SH-SY5Y (cell line): Measurements from ENCODE around the gene ARPC1B.

Experiments
- GATA2 ChIP-seq: IDR thresholded peaks from 2 replicates; pipeline ENCODE4 v1.6.1; 2011; ENCODE audit warnings: mild to moderate bottlenecking, low read depth, low read length
- GATA3 ChIP-seq: IDR thresholded peaks from 2 replicates; pipeline ENCODE4 v1.6.1; 2011; ENCODE audit warnings: low read depth, mild to moderate bottlenecking, low read length, moderate library complexity

Gene ARPC1B

DNA sequence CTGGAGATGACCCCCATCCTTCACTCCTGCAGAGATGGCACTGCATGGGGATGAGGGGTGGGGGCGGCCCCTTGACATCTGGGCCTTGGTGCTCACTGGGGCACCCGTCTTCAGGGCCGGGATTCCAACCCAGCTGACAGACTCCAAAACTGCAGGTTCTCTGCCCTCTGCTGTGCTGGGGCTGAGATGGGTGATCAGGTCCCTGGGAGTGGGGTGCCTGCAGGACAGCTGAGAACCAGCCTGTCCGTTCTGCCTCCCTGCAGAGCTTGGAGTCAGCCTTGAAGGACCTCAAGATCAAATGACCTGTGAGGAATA, 19.6 kb downstream of the ARPC1B start:
- TF ChIP-seq GATA2 = no peak
- TF ChIP-seq GATA3 = no peak

DNA sequence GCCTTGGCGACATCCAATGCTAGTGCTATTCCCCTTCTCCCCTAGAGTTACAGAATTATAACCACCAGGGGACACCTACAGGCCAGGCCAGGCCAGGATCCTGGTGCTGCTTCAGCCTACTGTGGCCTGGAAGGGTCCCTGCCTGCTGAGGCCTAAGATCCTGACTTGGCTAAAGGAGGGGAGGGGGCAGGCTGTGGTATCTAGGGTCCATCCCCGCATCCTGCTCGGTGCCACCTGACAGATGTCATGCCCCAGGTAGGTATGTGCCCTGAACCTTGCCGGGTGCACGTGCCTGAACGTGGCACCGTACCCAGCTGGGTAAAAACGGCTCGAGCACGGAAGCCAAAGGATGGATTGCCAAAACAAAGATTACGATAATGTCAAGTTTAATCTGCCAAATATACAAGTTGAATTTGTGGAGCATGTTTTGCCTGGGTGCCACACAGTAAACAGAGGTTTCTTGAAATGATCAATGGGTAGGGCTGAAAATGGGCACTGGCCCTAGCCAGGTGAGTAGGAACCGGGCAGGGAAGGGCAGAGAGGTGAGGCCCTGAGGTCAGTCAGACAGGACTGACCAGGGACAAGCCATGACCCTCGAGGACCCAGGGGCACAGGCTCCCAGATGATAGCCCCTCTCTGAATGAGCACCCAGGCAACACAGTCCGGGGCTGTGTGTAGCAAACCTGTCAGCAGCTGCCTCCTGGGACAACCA, 21.2 kb downstream of the ARPC1B start:
- no peak for TF ChIP-seq GATA2
- TF ChIP-seq GATA3 = no peak

DNA sequence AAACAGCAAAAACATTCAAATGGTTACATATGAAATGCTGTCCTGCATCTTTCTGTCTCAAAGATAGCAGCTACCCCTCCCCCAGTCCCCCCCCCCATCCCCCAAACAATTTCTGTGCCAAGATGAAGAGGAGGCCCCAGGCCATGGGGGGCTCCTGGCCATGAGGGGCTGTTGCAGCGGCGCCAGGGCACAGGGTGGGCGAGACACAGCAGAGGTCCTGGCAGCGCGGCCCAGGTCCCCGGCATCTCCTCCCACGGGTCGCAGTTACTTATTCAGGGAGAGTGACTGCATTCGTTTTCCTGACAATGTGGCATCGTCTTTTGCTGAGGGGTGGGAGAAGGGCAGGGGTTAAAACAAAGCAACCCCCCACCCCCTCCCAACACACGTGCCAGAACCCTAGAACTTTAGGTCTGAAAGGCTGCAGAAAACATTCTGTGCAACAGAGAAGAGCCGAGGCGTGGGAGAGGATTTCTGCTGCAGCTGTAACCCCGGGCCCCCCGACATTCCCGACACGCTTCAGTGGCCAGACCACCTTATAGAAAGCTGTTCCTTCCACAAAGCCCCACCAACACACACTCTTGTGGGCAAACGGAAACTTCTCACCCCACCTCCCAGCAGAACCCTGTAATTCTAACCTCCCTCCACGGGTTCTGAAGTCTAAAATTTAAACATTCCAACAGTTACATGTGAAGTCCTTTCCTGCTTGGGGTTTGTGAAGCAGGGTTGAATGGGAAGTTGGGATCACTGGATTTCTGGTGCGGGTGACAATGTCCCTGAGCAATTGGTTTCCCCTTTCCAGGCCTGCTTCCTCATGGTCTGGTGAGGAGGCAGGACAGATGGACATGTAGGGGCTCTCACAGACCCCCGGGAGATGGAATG, 22.1 kb downstream of the ARPC1B start:
- TF ChIP-seq GATA3 (no peak), GATA2 (no peak)

DNA sequence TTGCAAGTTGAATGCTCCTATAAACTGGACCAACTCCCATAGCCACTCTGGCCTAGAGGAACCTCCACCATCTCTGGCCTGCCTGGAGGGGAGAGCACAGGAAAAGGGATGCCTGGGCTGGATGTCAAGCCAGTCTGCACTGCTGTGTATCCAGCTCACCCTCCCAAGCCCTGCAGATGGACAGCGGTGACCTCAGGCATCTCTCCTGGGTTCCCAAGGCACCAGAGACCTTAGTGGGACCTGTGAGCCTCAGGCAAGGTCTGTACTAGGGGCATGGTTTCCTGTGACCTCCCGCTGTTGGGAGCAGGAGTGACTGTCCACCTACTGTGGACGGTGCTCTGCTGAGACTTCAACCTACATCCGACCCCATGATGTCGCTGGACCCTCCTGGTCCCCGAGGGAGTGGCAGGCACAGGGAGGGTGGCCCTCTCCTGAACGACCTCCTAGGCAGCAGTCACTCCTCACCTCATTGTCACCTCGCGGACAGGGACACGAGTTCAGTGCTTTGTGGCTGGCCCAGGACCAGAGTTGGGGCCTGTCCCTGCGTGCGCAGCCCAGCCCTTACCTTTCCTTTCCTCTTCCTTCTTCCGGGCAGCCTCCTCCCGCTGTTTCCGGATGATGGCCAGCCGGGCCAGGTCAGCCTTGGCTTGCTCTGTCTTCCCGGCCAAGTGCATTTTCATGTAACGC, 22.9 kb downstream of the ARPC1B start:
- TF ChIP-seq GATA3 (no peak), GATA2 (no peak)

DNA sequence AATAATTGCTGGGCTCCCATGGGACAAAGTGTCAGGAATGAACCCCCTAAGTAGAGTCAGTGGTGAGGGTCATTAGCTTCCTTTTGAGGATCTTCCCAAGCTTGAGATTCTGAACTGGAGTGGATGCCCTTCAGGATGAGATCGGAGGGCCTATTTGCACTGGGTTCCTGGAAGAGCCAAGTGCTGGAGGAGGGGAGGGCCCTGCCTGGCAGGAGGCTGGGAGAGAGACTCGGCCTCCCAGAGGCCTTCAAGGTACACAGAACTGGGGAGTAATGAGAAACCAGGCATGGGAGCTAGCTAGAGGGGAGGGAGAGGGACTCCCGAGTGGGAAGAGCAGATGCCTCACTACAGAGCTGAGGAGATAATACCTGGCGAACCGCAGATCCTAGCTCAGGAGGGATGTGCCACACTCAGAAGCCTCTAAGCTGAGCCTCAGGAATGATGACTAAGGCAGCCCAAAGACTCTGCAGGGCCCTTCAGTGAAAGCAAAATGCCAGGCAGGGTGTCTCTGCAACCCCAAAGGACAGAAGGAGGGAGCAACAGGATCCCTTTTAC, 24.4 kb downstream of the ARPC1B start:
- no peak for TF ChIP-seq GATA2
- TF ChIP-seq GATA3 = no peak

DNA sequence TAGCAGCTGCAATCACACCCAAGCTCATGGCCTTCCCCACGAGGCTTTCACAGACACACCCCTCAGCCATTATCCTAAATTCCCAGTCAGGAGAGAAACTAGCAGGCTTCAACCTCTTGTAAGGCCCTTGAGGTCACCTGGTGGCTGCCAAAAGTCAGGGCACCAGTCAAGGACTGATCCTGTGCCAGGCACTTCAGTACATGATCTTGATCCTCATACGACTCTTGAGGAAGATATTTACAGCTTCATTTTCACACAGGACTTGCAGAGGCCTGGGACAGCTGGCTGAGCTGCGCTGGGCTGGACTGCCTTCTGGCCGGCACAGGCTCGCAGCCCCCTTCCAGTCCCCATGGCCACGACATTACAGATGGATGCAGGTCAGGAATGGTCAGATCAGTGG, 25.1 kb downstream of the ARPC1B start:
- TF ChIP-seq GATA2 (no peak), GATA3 (no peak)

DNA sequence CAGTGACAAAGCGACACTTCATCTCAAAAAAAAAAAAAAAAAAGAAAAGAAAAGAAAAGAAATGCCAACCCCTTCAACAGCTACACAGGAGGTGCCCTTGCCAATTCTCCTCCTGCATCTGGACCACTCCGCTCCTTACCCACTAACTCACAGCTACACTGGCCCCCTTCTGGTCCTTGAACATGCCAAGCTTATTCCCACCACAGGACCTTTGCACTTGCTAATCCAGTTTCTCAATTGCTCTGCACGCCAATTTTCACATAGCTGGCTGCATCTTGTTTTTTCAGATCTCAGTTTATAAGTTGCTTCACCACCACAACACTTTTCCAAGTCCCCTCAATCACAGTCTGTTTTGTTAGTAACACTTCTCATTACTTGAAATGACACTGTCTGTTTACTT, 28.3 kb downstream of the ARPC1B start:
- no peak for TF ChIP-seq GATA3
- TF ChIP-seq GATA2 = no peak

DNA sequence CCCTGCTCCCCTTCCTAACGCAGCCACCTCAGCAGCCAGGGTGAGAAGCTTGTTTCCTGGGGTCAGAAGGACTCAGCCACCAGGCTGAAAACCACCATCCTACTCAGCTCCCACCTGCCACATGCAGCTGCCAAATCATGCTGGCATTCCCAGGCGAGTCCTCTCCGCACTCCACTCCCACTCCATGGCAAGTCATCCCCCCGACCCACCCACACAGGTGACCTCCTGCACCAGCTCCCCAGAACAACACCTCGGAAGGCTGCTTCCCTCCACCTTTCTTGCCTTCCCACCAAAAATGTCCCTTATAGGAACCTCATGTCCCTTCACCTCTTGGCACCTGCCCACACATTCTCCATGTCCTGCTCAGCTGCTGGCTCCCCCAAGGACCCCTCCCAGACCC, 29.2 kb downstream of the ARPC1B start:
- no peak for TF ChIP-seq GATA2
- no peak for TF ChIP-seq GATA3

DNA sequence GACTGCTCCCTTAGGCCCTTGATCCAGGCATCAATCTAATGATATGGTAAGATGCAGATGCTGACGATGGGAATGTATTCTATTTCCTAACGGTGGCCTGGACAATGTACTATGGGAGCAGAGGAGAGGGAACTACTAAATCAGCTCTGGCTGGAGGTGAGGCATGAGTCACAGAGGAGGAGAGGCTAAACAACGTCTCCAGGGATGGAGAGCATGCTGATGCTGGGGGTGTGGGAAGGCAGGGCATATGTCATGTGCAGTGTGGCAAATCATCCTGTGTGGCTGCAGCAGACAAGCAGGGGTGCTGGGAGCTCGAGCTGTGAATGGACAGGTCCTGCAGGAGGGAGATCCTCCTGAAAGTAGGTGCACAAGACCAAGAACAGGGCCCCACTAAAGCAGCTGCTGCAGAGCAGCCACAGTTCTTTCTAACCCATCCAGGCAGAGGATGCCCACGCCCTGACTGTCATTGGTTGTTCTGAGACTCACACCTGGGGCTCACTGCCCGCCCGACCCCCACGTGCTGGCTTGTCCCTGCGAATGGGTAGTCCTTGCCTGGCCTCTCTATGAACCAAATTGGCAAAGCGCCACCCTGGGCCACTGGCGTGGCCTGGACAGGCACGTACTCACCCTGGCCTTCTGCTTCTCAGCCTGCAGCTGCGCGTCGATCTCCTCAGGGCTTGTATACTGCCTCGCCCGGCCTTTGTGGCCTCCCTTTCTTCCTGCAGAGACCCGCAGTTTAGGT, 29.9 kb downstream of the ARPC1B start:
- TF ChIP-seq GATA3 = no peak
- TF ChIP-seq GATA2 = no peak

DNA sequence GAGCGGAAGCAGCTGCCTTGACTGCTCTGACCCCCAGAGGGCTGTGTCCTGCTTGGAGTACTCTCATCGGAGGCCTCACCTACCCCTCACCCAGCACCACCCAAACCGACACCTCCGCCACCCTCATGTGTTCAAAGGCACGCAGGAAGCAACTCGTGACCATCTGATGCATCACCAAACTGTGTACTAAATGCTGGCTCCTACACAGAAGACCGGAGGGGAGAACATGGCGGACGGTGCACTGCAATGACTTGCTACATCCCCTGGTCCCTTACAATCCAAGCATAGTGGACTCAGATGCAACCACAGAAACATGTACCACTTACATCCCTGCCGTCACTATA, 30.4 kb downstream of the ARPC1B start:
- TF ChIP-seq GATA3 (no peak), GATA2 (no peak)

DNA sequence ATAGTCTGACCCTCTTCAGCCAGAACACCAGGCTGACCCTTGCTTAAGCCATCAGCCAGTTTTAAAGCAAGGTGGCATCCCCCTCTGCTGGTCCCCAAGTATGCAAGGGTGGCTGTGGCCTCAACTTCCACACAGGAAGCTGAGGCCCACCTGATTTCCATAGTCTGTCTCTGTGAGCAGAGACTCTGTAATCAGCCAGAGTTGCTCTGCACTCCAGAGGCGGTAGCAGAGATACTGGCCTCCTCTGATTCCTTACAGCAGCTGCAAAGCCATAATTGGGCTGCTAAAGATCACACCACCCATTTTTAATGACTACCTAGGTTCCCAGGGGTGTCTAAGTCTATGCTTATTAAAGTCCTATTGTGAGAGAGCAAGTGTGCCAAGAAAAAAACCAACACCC, 32.0 kb downstream of the ARPC1B start:
- no peak for TF ChIP-seq GATA3
- no peak for TF ChIP-seq GATA2

DNA sequence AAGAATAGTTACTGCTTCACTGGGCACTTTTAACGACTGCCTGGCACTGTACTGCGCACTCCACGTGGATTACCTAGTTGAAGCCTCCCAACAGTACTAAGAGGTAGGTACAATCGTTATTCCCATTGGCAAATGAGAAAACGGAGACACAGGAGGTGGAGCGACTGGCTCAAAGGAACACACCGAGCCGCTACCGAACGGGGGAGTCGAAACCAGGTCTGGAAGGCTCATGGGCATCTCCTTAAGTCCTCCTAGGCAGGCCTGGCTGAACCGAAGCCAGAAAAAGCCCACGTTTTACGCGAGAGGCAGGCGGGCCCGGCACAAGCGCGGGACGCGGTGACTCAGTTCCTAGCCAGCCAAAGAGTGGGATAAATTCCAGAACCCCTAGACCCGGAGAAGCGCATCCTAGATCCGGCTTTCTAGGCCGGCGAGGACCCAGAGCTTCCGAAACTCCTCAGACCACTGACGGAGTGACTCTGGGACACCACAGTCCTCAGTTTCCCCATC, 33.4 kb downstream of the ARPC1B start:
- TF ChIP-seq GATA3 (no peak), GATA2 (no peak)

DNA sequence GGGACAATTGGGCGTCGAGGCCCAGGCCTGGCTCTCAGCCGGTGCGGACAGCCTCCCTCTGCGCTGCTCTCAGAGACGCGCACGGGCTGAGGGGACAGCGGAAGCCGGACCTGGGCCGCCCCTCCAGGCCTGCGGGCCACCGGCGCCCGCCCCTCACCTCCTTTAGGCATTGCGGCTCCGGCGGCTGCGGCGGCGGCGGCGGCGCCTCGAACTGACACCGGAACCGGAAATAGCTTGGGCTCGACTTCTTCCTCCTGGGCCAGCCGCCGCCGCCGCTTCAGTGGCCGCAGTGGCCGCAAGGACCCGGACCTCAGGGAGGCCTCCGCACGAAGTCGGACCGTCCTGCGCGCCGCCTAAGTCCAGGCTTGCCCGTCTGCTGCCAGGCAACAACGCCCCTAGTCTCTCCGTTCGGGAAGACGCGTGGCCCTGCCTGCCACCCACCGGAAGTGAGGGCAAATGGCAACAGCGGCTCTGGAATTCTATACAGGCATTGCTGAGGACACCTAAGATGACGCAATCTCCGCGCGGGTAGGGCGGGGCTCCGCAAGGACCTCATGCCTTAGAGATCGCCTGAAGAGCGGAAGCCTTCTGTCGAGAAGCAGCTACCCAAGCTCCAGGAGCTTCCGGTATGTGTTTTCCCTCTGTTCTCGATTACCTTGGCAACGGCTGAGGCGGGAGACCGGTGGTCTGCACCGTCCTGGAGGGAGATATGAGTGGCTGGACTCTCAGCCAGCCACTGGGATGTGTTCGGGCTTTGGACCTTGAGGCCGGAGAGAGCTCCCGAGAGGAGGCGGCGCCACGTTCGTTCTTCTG, 34.1 kb downstream of the ARPC1B start, which contains the start of the genes BUD31 and PDAP1:
BUD31 (plus strand) TSS at position 591 of the 813 bp plus-strand sequence. CDS start 2,124 bp downstream, outside the sequence.
PDAP1 (minus strand) TSS at position 219 of the 813 bp plus-strand sequence; CDS start at position 170, 49 bp downstream.
- TF ChIP-seq GATA2 = no peak
- TF ChIP-seq GATA3 = no peak
